ENCODE measurements around the gene CADM1. TPM values are rescaled to one million over a fixed set of nuclear protein-coding genes. Genes with fewer than 3 reads are reported as not detected.

Gene CADM1
- total and polyA plus RNA-seq, 2 experiments from 2014 or later, result 16.5 to 18.0 TPM

- no peak for ATAC-seq
- H3K4me2 ChIP-seq, result no peak overlapping the region
Measured at GRCh38 chr11:115338476-115338875, 165.7 kb downstream of the CADM1 start.

More at GRCh38 chr11:115338476-115338875, 165.7 kb downstream of the CADM1 start:
- Histone ChIP-seq H2AFZ (no peak overlapping the region), H3K79me2 (replicated peaks; ENCODE audit: insufficient read depth) (no peaks in the 10 kb centered on the region), H3K27ac (ENCODE audit: low read depth) (no peak overlapping the region), H4K20me1 (replicated peaks; ENCODE audit: insufficient read depth) (0 out of 2 replicates have a peak, but pooled peaks cover 2% of the 10 kb centered on the region), H3K4me1 (ENCODE audit: insufficient read depth) (no peaks in the 10 kb centered on the region), H3K36me3 (ENCODE audit: insufficient read depth) (no peaks in the 10 kb centered on the region), H3K9me2 (ENCODE audit: insufficient read depth) (no peaks in the 10 kb centered on the region), H3K27me3 (ENCODE audit: insufficient read depth) (no peaks in the 10 kb centered on the region), H3K4me3 (no peak overlapping the region), H3F3A (replicated peaks; ENCODE audit: low read depth) (no peaks in the 10 kb centered on the region)
- H3K9me3 Mint-ChIP-seq, result no peaks in the 10 kb centered on the region
- DNase-seq (ENCODE audit: low spot score), result no peak
- H3K27ac Mint-ChIP-seq, result no peak overlapping the region
- H3K36me3 Mint-ChIP-seq (ENCODE audit: low read depth), result no peaks in the 10 kb centered on the region
- no peaks in the 10 kb centered on the region for H3K27me3 Mint-ChIP-seq (ENCODE audit: insufficient read depth, low read depth, poor library complexity)
- no peak for TF ChIP-seq JUNB (IDR thresholded peaks at IDR 0.05; ENCODE audit: unreplicated experiment)
- no peak for TF ChIP-seq ZNF114 (CRISPR knock-in tag; IDR thresholded peaks at IDR 0.05)
- TF ChIP-seq, protein P1, sequence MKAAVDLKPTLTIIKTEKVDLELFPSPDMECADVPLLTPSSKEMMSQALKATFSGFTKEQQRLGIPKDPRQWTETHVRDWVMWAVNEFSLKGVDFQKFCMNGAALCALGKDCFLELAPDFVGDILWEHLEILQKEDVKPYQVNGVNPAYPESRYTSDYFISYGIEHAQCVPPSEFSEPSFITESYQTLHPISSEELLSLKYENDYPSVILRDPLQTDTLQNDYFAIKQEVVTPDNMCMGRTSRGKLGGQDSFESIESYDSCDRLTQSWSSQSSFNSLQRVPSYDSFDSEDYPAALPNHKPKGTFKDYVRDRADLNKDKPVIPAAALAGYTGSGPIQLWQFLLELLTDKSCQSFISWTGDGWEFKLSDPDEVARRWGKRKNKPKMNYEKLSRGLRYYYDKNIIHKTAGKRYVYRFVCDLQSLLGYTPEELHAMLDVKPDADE (IDR thresholded peaks at IDR 0.05), result no peak
- TF ChIP-seq, protein P2, sequence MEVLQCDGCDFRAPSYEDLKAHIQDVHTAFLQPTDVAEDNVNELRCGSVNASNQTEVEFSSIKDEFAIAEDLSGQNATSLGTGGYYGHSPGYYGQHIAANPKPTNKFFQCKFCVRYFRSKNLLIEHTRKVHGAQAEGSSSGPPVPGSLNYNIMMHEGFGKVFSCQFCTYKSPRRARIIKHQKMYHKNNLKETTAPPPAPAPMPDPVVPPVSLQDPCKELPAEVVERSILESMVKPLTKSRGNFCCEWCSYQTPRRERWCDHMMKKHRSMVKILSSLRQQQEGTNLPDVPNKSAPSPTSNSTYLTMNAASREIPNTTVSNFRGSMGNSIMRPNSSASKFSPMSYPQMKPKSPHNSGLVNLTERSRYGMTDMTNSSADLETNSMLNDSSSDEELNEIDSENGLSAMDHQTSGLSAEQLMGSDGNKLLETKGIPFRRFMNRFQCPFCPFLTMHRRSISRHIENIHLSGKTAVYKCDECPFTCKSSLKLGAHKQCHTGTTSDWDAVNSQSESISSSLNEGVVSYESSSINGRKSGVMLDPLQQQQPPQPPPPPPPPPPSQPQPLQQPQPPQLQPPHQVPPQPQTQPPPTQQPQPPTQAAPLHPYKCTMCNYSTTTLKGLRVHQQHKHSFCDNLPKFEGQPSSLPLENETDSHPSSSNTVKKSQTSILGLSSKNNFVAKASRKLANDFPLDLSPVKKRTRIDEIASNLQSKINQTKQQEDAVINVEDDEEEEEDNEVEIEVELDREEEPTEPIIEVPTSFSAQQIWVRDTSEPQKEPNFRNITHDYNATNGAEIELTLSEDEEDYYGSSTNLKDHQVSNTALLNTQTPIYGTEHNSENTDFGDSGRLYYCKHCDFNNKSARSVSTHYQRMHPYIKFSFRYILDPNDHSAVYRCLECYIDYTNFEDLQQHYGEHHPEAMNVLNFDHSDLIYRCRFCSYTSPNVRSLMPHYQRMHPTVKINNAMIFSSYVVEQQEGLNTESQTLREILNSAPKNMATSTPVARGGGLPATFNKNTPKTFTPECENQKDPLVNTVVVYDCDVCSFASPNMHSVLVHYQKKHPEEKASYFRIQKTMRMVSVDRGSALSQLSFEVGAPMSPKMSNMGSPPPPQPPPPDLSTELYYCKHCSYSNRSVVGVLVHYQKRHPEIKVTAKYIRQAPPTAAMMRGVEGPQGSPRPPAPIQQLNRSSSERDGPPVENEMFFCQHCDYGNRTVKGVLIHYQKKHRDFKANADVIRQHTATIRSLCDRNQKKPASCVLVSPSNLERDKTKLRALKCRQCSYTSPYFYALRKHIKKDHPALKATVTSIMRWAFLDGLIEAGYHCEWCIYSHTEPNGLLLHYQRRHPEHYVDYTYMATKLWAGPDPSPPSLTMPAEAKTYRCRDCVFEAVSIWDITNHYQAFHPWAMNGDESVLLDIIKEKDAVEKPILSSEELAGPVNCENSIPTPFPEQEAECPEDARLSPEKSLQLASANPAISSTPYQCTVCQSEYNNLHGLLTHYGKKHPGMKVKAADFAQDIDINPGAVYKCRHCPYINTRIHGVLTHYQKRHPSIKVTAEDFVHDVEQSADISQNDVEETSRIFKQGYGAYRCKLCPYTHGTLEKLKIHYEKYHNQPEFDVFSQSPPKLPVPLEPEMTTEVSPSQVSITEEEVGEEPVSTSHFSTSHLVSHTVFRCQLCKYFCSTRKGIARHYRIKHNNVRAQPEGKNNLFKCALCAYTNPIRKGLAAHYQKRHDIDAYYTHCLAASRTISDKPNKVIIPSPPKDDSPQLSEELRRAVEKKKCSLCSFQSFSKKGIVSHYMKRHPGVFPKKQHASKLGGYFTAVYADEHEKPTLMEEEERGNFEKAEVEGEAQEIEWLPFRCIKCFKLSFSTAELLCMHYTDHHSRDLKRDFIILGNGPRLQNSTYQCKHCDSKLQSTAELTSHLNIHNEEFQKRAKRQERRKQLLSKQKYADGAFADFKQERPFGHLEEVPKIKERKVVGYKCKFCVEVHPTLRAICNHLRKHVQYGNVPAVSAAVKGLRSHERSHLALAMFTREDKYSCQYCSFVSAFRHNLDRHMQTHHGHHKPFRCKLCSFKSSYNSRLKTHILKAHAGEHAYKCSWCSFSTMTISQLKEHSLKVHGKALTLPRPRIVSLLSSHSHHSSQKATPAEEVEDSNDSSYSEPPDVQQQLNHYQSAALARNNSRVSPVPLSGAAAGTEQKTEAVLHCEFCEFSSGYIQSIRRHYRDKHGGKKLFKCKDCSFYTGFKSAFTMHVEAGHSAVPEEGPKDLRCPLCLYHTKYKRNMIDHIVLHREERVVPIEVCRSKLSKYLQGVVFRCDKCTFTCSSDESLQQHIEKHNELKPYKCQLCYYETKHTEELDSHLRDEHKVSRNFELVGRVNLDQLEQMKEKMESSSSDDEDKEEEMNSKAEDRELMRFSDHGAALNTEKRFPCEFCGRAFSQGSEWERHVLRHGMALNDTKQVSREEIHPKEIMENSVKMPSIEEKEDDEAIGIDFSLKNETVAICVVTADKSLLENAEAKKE (CRISPR knock-in tag; IDR thresholded peaks at IDR 0.05), result no peak
- no peak for TF ChIP-seq ZNF331 (CRISPR knock-in tag; IDR thresholded peaks at IDR 0.05; ENCODE audit: low read depth)
- TF ChIP-seq, protein P3, sequence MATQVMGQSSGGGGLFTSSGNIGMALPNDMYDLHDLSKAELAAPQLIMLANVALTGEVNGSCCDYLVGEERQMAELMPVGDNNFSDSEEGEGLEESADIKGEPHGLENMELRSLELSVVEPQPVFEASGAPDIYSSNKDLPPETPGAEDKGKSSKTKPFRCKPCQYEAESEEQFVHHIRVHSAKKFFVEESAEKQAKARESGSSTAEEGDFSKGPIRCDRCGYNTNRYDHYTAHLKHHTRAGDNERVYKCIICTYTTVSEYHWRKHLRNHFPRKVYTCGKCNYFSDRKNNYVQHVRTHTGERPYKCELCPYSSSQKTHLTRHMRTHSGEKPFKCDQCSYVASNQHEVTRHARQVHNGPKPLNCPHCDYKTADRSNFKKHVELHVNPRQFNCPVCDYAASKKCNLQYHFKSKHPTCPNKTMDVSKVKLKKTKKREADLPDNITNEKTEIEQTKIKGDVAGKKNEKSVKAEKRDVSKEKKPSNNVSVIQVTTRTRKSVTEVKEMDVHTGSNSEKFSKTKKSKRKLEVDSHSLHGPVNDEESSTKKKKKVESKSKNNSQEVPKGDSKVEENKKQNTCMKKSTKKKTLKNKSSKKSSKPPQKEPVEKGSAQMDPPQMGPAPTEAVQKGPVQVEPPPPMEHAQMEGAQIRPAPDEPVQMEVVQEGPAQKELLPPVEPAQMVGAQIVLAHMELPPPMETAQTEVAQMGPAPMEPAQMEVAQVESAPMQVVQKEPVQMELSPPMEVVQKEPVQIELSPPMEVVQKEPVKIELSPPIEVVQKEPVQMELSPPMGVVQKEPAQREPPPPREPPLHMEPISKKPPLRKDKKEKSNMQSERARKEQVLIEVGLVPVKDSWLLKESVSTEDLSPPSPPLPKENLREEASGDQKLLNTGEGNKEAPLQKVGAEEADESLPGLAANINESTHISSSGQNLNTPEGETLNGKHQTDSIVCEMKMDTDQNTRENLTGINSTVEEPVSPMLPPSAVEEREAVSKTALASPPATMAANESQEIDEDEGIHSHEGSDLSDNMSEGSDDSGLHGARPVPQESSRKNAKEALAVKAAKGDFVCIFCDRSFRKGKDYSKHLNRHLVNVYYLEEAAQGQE (IDR thresholded peaks at IDR 0.05; ENCODE audit: unreplicated experiment), result no peak
- no peaks in the 10 kb centered on the region for H3K4me1 Mint-ChIP-seq
- H3K4me3 Mint-ChIP-seq, result no peak overlapping the region
